ENCODE data around the gene PCBP2. TPM values are rescaled to one million over a fixed set of nuclear protein-coding genes. Genes with fewer than 3 reads are reported as not detected.
"Not testable (repeated sequence)": the region's sequence is repeated elsewhere in the genome, so short reads cannot be mapped to it uniquely, and the experiment has no call there.

Gene PCBP2
- total and polyA plus RNA-seq, 4 donors, result 363 to 697 (median 557) TPM

DNA sequence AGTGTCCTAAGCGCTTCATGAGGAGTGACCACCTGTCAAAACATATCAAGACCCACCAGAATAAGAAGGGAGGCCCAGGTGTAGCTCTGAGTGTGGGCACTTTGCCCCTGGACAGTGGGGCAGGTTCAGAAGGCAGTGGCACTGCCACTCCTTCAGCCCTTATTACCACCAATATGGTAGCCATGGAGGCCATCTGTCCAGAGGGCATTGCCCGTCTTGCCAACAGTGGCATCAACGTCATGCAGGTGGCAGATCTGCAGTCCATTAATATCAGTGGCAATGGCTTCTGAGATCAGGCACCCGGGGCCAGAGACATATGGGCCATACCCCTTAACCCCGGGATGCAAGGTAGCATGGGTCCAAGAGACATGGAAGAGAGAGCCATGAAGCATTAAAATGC lies 41.0 kb upstream of the PCBP2 start:
- ATAC-seq (ENCODE audit: insufficient read depth, low FRiP score) (no peak), DNase-seq (no peak)
- TF ChIP-seq, protein P1, sequence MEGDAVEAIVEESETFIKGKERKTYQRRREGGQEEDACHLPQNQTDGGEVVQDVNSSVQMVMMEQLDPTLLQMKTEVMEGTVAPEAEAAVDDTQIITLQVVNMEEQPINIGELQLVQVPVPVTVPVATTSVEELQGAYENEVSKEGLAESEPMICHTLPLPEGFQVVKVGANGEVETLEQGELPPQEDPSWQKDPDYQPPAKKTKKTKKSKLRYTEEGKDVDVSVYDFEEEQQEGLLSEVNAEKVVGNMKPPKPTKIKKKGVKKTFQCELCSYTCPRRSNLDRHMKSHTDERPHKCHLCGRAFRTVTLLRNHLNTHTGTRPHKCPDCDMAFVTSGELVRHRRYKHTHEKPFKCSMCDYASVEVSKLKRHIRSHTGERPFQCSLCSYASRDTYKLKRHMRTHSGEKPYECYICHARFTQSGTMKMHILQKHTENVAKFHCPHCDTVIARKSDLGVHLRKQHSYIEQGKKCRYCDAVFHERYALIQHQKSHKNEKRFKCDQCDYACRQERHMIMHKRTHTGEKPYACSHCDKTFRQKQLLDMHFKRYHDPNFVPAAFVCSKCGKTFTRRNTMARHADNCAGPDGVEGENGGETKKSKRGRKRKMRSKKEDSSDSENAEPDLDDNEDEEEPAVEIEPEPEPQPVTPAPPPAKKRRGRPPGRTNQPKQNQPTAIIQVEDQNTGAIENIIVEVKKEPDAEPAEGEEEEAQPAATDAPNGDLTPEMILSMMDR (IDR thresholded peaks at IDR 0.05; ENCODE audit: control extremely low read depth, extremely low read depth), result no peak
- peaks cover 0 to 21% (median 6%) of the 10 kb centered on the region in 5 donors for H3K4me1 ChIP-seq (ENCODE audit: control insufficient read depth in 5 of 5, insufficient read depth in 5 of 5, low read length in 5 of 5)
- H3K27ac ChIP-seq (ENCODE audit: low read depth in 1 of 2, low read length in 1 of 2), result no peak overlapping the region
- peaks cover 11 to 35% (median 29%) of the 10 kb centered on the region in 4 donors for H3K36me3 ChIP-seq (ENCODE audit: control insufficient read depth in 4 of 4, insufficient read depth in 4 of 4, low read length in 4 of 4)
- no peaks in the 10 kb centered on the region for H3K27me3 ChIP-seq (ENCODE audit: control insufficient read depth in 3 of 3, insufficient read depth in 3 of 3, low read length in 2 of 3)
- 97% methylated on average over 5 of the region's 5 CpGs for WGBS, 2 donors
- H3K9me3 ChIP-seq (ENCODE audit: control insufficient read depth in 4 of 4, insufficient read depth in 3 of 4, low read length in 3 of 4), result no peaks in the 10 kb centered on the region
- H3K4me3 ChIP-seq, result no peak overlapping the region
- H3K9ac ChIP-seq (ENCODE audit: insufficient read depth in 1 of 2, low read length in 2 of 2), result no peak overlapping the region

- no peaks in the 10 kb centered on the region for H3K27me3 ChIP-seq (ENCODE audit: control insufficient read depth in 3 of 3, insufficient read depth in 3 of 3, low read length in 2 of 3)
- ATAC-seq (ENCODE audit: insufficient read depth, low FRiP score), result no peak
- TF ChIP-seq, protein P1 (IDR thresholded peaks at IDR 0.05; ENCODE audit: control extremely low read depth, extremely low read depth), result no peak
- no peak overlapping the region for H3K4me3 ChIP-seq
- 66 to 86% methylated on average over 3 of the region's 3 CpGs for WGBS, 2 donors
- H3K4me1 ChIP-seq (ENCODE audit: control insufficient read depth in 5 of 5, insufficient read depth in 5 of 5, low read length in 5 of 5), result peaks cover 0 to 21% (median 6%) of the 10 kb centered on the region in 5 donors
- H3K27ac ChIP-seq (ENCODE audit: low read depth in 1 of 2, low read length in 1 of 2), result no peak overlapping the region
- no peak overlapping the region for H3K9ac ChIP-seq (ENCODE audit: insufficient read depth in 1 of 2, low read length in 2 of 2)
- DNase-seq, result no peak
- H3K9me3 ChIP-seq (ENCODE audit: control insufficient read depth in 4 of 4, insufficient read depth in 3 of 4, low read length in 3 of 4), result no peaks in the 10 kb centered on the region
- peaks cover 11 to 32% (median 27%) of the 10 kb centered on the region in 4 donors for H3K36me3 ChIP-seq (ENCODE audit: control insufficient read depth in 4 of 4, insufficient read depth in 4 of 4, low read length in 4 of 4)
Measured at GRCh38 chr12:53413485-53414204, 38.3 kb upstream of the PCBP2 start.

DNA sequence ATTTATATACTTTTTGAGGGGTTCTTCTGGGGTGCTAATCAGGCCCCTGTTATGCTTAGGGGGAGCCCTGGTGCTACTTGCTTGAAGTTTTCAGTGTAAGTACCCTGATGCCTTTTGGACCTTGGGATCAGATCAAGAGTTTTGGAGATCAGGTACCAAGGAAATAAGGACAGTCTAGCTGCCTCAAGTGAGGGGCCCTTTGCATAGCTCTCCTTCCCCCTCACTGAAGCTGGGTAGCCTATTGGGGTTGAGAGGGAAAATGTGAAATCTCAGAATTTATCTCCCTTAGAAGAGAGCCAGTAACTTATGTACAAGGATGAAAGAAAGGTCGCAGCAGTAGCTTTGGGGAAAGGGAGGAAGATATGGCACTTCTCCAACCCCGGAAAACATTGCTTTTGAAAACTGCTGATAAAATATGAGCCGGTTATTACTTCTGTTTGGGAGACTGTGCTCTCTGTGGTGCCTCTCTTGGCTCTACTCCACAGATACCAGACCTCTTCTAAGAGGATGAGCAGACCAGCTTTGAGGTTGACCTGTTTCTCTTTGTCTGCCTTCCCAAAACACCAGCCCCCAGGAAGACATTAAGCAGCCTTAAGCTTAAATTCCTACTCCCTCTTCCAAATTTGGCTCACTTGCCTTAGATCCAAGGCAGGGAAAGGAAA lies 37.0 kb upstream of the PCBP2 start:
- Histone ChIP-seq H3K9ac (ENCODE audit: insufficient read depth in 1 of 2, low read length in 2 of 2) (no peak overlapping the region), H3K27me3 (ENCODE audit: control insufficient read depth in 3 of 3, insufficient read depth in 3 of 3, low read length in 2 of 3) (no peaks in the 10 kb centered on the region), H3K36me3 (ENCODE audit: control insufficient read depth in 4 of 4, insufficient read depth in 4 of 4, low read length in 4 of 4) (peaks cover 11 to 24% (median 20%) of the 10 kb centered on the region in 4 donors), H3K9me3 (ENCODE audit: control insufficient read depth in 4 of 4, insufficient read depth in 3 of 4, low read length in 3 of 4) (no peaks in the 10 kb centered on the region), H3K4me1 (ENCODE audit: control insufficient read depth in 5 of 5, insufficient read depth in 5 of 5, low read length in 5 of 5) (peaks cover 0 to 21% (median 6%) of the 10 kb centered on the region in 5 donors), H3K27ac (ENCODE audit: low read depth in 1 of 2, low read length in 1 of 2) (no peak overlapping the region), H3K4me3 (no peak overlapping the region)
- WGBS, 2 donors, result 32 to 66% methylated on average over 3 of the region's 3 CpGs
- TF ChIP-seq, protein P1 (IDR thresholded peaks at IDR 0.05; ENCODE audit: control extremely low read depth, extremely low read depth), result no peak
- DNase-seq, result peak in 2 of 3 donors; percentile 56 to 75
- ATAC-seq (ENCODE audit: insufficient read depth, low FRiP score), result no peak

DNA sequence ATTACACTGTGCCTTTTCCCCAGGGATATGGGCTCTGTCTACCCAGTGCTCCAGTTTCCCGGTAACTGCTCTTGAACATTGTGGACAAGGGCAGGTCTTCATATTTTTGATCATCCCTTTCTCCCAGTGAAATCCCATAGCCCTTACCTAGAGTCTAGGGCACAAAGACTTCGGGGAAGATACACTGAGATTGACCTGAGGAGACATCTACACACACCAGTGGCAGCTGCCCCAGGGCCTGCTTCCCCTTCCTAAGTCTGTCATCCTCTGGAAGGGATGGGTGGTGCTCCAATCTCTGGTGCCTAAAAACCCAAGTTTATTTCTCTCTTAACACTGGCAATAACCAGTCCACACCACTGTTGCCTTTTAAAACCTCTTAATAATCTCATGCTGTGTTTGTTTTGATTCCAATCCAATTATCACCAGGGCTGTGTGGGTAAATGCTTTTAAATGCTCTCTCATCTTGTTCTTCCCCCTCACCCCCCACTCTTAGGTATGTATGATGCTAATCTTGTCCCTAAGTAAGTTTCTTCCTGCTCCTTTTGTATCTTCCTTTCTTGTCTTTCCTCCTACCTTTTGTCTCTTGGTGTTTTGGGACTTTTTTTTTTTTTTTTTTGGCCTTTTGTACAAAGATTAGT lies 36.0 kb upstream of the PCBP2 start:
- not testable (repeated sequence) for H3K4me3 ChIP-seq; H3K9ac ChIP-seq (ENCODE audit: insufficient read depth in 1 of 2, low read length in 2 of 2); H3K9me3 ChIP-seq (ENCODE audit: control insufficient read depth in 4 of 4, insufficient read depth in 3 of 4, low read length in 3 of 4); H3K27me3 ChIP-seq (ENCODE audit: control insufficient read depth in 3 of 3, insufficient read depth in 3 of 3, low read length in 2 of 3); DNase-seq; ATAC-seq (ENCODE audit: insufficient read depth, low FRiP score)
- Histone ChIP-seq H3K4me1 (ENCODE audit: control insufficient read depth in 5 of 5, insufficient read depth in 5 of 5, low read length in 5 of 5) (peaks cover 0 to 21% (median 6%) of the 10 kb centered on the region in 5 donors), H3K36me3 (ENCODE audit: control insufficient read depth in 4 of 4, insufficient read depth in 4 of 4, low read length in 4 of 4) (peaks cover 11 to 19% (median 16%) of the 10 kb centered on the region in 4 donors), H3K27ac (ENCODE audit: low read depth in 1 of 2, low read length in 1 of 2) (peak overlapping the region in 1 of 2 donors; percentile 47)
- WGBS, 2 donors, result 77 to 87% methylated on average over 2 of the region's 2 CpGs

DNA sequence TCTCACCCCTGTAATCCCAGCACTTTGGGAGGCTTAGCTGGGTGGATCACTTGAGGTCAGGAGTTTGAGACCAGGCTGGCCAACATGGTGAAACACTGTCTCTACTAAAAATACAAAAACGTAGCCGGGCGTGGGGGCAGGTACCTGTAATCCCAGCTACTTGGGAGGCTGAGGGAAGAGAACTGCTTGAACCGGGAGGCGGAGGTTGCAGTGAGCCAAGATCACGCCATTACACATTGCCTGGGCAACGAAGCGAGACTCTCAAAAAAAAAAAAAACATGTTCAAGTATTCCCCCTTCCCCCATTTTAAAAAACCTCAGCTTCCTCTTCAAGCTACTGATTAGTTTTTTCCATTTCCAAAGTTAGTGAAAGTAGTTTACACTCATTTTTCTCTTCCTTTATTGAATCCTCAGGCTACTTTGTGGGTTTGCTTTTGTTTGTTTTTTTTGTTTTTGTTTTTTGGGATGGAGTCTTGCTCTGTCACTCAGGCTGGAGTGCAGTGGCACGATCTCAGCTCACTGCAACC lies 34.5 kb upstream of the PCBP2 start:
- H3K4me1 ChIP-seq (ENCODE audit: control insufficient read depth in 5 of 5, insufficient read depth in 5 of 5, low read length in 5 of 5), result peaks cover 0 to 22% (median 9%) of the 10 kb centered on the region in 5 donors
- ATAC-seq (ENCODE audit: insufficient read depth, low FRiP score); H3K9me3 ChIP-seq (ENCODE audit: control insufficient read depth in 4 of 4, insufficient read depth in 3 of 4, low read length in 3 of 4); H3K36me3 ChIP-seq (ENCODE audit: control insufficient read depth in 4 of 4, insufficient read depth in 4 of 4, low read length in 4 of 4); DNase-seq; H3K27ac ChIP-seq (ENCODE audit: low read depth in 1 of 2, low read length in 1 of 2); H3K9ac ChIP-seq (ENCODE audit: insufficient read depth in 1 of 2, low read length in 2 of 2); H3K4me3 ChIP-seq; H3K27me3 ChIP-seq (ENCODE audit: control insufficient read depth in 3 of 3, insufficient read depth in 3 of 3, low read length in 2 of 3): not testable (repeated sequence)
- WGBS, 2 donors, result 46 to 62% methylated on average over 9 of the region's 9 CpGs

Data from lung (tissue), 12 donors.